SK-N-SH (cell line): Measurements from ENCODE around the gene FFAR4. TPM values are rescaled to one million over a fixed set of nuclear protein-coding genes. Genes with fewer than 3 reads are reported as not detected.

Experiments used
- CTCF ChIA-PET: fragments of 300-600, 350-600 bp; formaldehyde crosslinking; extraction: SDS; loops from one replicate; lab custom pipeline; 2021; lab: Yijun Ruan, JAX
- POLR2A ChIA-PET: fragments of 350-600 bp; sonication (Branson Sonifier 250); formaldehyde crosslinking; extraction: SDS; loops from one replicate; lab custom pipeline; 2020; ENCODE audit warnings: antibody characterized with exemption, inconsistent platforms; lab: Yijun Ruan, JAX
- DNase-seq: peaks from one replicate; pipeline ENCODE4 v3.0.0; 2012
- H2AFZ ChIP-seq: fragments of 200-600 bp; sonication (generic); 2 replicates; pipeline ENCODE4 v1.8.1; 2016; ENCODE audit warnings: antibody characterized with exemption, mild to moderate bottlenecking, low read depth
- H3F3A ChIP-seq: fragments of 200-600 bp; sonication (generic); replicated peaks from 2 replicates; pipeline ENCODE3; 2016; ENCODE audit warnings: antibody characterized with exemption, mild to moderate bottlenecking; ENCODE audit not compliant: insufficient read depth
- H3K27ac ChIP-seq, 2 experiments: fragments of 200-500 bp in 1 of 2; fragments of 200-600 bp in 1 of 2; sonication (Bioruptor generic) in 1 of 2; sonication (generic), shearing (Covaris generic) in 1 of 2; 2 replicates each; pipeline versions ENCODE4 v1.5.1 to v1.6.1; 2014 to 2016; ENCODE audit warnings: low read depth in 2 of 2, inconsistent platforms in 1 of 2, low read length in 1 of 2, mild to moderate bottlenecking in 1 of 2, mixed read lengths in 1 of 2
- H3K27me3 ChIP-seq: fragments of 200-600 bp; sonication (generic), shearing (Covaris generic); 2 replicates; pipeline ENCODE4 v1.6.1; 2016; ENCODE audit warnings: mixed run types; ENCODE audit not compliant: insufficient read depth
- H3K36me3 ChIP-seq, 2 experiments: fragments of 200-500 bp in 1 of 2; fragments of 200-600 bp in 1 of 2; sonication (Bioruptor generic) in 1 of 2; sonication (generic) in 1 of 2; replicated peaks in 1 of 2; 2 replicates each; pipeline versions ENCODE3 to v1.5.1; 2014 to 2016; ENCODE audit warnings: low read length in 1 of 2, mild to moderate bottlenecking in 1 of 2; ENCODE audit not compliant: insufficient read depth in 2 of 2, control insufficient read depth in 1 of 2
- H3K4me1 ChIP-seq, 2 experiments: fragments of 200-500 bp in 1 of 2; fragments of 200-600 bp in 1 of 2; sonication (Bioruptor generic) in 1 of 2; sonication (generic), shearing (Covaris generic) in 1 of 2; 2 replicates each; pipeline versions ENCODE4 v1.5.1 to v1.6.1; 2014 to 2016; ENCODE audit warnings: low read depth in 1 of 2, low read length in 1 of 2, mixed run types in 1 of 2; ENCODE audit not compliant: insufficient read depth in 2 of 2, control insufficient read depth in 1 of 2
- H3K4me2 ChIP-seq: fragments of 200-600 bp; sonication (generic), shearing (Covaris generic); 2 replicates; pipeline ENCODE4 v1.6.1; 2017; ENCODE audit warnings: mixed run types
- H3K4me3 ChIP-seq, 2 experiments: fragments of 200-500 bp in 1 of 2; fragments of 200-600 bp in 1 of 2; sonication (Bioruptor generic) in 1 of 2; sonication (generic), shearing (Covaris generic) in 1 of 2; 2 replicates each; pipeline versions ENCODE4 v1.5.1 to v1.8.1; 2014 to 2016; ENCODE audit warnings: low read depth in 2 of 2, inconsistent platforms in 1 of 2, low read length in 1 of 2, mild to moderate bottlenecking in 1 of 2, mixed read lengths in 1 of 2, moderate library complexity in 1 of 2
- H3K79me2 ChIP-seq: fragments of 200-600 bp; sonication (generic); 2 replicates; pipeline ENCODE4 v1.8.1; 2017; ENCODE audit warnings: mild to moderate bottlenecking; ENCODE audit not compliant: insufficient read depth
- H3K9ac ChIP-seq: fragments of 200-600 bp; sonication (generic); 2 replicates; pipeline ENCODE4 v1.6.1; 2017; ENCODE audit warnings: mixed run types
- H3K9me2 ChIP-seq: fragments of 200-600 bp; sonication (generic); 2 replicates; pipeline ENCODE4 v1.6.1; 2017; ENCODE audit warnings: mixed run types
- H3K9me3 ChIP-seq: fragments of 200-600 bp; sonication (generic); 2 replicates; pipeline ENCODE4 v1.6.1; 2017; ENCODE audit warnings: mixed run types, mild to moderate bottlenecking, moderate library complexity
- H4K20me1 ChIP-seq: fragments of 200-600 bp; sonication (generic); 2 replicates; pipeline ENCODE4 v1.6.1; 2017; ENCODE audit warnings: mild to moderate bottlenecking, mixed run types; ENCODE audit not compliant: insufficient read depth
- EP300 ChIP-seq, 2 experiments: IDR thresholded peaks; 2 replicates each; pipeline versions ENCODE4 v1.4.0 to v1.6.1; 2012; ENCODE audit warnings: borderline replicate concordance in 1 of 2, low read depth in 1 of 2, low read length in 1 of 2
- GABPA ChIP-seq: IDR thresholded peaks from 2 replicates; pipeline ENCODE4 v1.4.0; 2012; ENCODE audit warnings: low read depth, mild to moderate bottlenecking
- NFIC ChIP-seq: IDR thresholded peaks from 2 replicates; pipeline ENCODE4 v1.4.0; 2012; ENCODE audit warnings: borderline replicate concordance
- RCOR1 ChIP-seq: fragments of 150-350 bp; IDR thresholded peaks from 2 replicates; pipeline ENCODE4 v1.6.1; 2017; ENCODE audit warnings: antibody characterized with exemption, low read length
- RXRA ChIP-seq: IDR thresholded peaks from 2 replicates; pipeline ENCODE4 v1.4.0; 2012; ENCODE audit warnings: low read depth, mild to moderate bottlenecking, borderline replicate concordance
- SIN3A ChIP-seq: IDR thresholded peaks from 2 replicates; pipeline ENCODE4 v1.6.1; 2012; ENCODE audit warnings: low read depth, mild to moderate bottlenecking, low read length, moderate library complexity, borderline replicate concordance
- WGBS: methylation state at CpG from one replicate; pipeline ENCODE4 v1.1.6; 2017; ENCODE audit warnings: low lambda C conversion rate; 5-methylcytosine and 5-hydroxymethylcytosine counted together
- polyA plus RNA-seq, 3 experiments: library from polyadenylated mRNA; depleted of rRNA; stranded (reverse); fragments of >200 nt; gene quantifications; 2 replicates each; pipeline ENCODE4 v1.2.3, GENCODE V29; 2012
- TF ChIP-seq, protein P1 (sequence below): IDR thresholded peaks from 2 replicates; pipeline ENCODE4 v1.6.1; 2012; ENCODE audit warnings: mild to moderate bottlenecking, low read depth, low read length, moderate library complexity
- TF ChIP-seq, protein P2 (sequence below): fragments of 150-350 bp; IDR thresholded peaks from 2 replicates; pipeline ENCODE4 v1.6.1; 2016; ENCODE audit warnings: mild to moderate bottlenecking, low read depth, low read length
- TF ChIP-seq, protein P3 (sequence below): IDR thresholded peaks from 2 replicates; pipeline ENCODE4 v1.4.0; 2012; ENCODE audit warnings: low read depth, borderline replicate concordance
- TF ChIP-seq, protein P4 (sequence below): IDR thresholded peaks from 2 replicates; pipeline ENCODE4 v1.4.0; 2012; ENCODE audit warnings: low read depth, borderline replicate concordance

FFAR4 gene
- polyA plus RNA-seq, 1 of the 3 experiments (the other 2 are of a cell fraction): not detected

DNA sequence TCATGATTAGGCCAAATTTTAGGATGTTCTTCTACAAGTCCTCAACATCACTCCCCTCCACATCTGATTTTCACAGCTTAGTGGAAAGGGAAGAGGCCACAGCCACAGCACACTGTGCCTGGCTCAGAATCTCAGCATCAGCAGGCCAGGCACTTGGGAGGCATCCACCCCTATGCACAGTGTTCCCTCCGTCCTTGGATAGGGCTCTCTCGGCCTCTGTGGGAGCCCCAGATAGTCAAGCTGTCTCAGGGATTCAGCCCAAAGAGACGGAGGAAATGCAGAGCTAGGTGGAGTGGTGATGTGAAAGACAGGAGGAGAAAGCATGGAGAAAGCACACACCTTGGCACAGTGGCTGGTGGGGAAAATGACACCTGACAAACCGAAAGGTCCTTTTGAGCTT is 33.3 kb downstream of the FFAR4 start (continued):
- TF ChIP-seq, protein P1, sequence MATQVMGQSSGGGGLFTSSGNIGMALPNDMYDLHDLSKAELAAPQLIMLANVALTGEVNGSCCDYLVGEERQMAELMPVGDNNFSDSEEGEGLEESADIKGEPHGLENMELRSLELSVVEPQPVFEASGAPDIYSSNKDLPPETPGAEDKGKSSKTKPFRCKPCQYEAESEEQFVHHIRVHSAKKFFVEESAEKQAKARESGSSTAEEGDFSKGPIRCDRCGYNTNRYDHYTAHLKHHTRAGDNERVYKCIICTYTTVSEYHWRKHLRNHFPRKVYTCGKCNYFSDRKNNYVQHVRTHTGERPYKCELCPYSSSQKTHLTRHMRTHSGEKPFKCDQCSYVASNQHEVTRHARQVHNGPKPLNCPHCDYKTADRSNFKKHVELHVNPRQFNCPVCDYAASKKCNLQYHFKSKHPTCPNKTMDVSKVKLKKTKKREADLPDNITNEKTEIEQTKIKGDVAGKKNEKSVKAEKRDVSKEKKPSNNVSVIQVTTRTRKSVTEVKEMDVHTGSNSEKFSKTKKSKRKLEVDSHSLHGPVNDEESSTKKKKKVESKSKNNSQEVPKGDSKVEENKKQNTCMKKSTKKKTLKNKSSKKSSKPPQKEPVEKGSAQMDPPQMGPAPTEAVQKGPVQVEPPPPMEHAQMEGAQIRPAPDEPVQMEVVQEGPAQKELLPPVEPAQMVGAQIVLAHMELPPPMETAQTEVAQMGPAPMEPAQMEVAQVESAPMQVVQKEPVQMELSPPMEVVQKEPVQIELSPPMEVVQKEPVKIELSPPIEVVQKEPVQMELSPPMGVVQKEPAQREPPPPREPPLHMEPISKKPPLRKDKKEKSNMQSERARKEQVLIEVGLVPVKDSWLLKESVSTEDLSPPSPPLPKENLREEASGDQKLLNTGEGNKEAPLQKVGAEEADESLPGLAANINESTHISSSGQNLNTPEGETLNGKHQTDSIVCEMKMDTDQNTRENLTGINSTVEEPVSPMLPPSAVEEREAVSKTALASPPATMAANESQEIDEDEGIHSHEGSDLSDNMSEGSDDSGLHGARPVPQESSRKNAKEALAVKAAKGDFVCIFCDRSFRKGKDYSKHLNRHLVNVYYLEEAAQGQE: no peak
- no peak for TF ChIP-seq SIN3A
- no peak for TF ChIP-seq NFIC
- TF ChIP-seq RXRA: no peak
- TF ChIP-seq, protein P2, sequence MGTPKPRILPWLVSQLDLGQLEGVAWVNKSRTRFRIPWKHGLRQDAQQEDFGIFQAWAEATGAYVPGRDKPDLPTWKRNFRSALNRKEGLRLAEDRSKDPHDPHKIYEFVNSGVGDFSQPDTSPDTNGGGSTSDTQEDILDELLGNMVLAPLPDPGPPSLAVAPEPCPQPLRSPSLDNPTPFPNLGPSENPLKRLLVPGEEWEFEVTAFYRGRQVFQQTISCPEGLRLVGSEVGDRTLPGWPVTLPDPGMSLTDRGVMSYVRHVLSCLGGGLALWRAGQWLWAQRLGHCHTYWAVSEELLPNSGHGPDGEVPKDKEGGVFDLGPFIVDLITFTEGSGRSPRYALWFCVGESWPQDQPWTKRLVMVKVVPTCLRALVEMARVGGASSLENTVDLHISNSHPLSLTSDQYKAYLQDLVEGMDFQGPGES: no peak
- TF ChIP-seq EP300 (IDR thresholded peaks at IDR 0.05; ENCODE audit: borderline replicate concordance in 1 of 2, low read depth in 1 of 2, low read length in 1 of 2): no peak
- TF ChIP-seq GABPA: no peak
- TF ChIP-seq, all 33 proteins: peak for 0

DNA sequence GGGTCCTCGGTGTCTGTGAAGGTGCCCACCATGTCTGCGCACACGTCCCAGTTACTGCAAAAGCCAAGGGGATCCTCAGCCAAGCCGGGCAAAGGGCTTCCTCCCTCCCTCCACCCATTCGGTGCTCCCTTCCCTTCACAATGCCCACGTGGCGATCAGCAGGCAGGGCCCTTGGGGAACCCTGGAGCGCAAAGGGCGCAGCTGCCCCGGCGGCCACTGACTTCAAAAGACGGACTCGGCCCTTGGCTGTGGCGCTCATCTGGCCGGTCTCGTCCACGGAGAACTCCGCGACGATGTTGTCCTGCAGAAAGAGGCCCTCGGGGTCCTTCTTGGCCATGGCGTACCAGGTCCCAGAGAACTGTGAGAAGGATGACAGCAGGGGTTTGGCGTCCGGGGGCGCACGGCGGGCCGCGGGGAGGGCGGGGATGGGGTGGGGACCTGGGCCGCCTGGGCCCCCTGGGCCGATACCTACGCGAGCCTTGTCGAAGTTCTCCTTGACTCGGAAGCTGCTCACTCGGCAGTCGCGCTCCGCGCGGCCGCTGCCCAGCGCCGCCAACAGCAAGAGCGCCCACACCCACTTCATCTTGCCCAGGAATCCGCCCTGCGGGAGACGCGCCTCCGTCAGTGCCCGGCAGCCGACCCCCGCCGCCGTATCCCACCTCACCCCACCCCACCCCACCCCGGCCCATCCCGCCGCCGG is 34.1 kb downstream of the FFAR4 start:
- H2AFZ ChIP-seq: no peak overlapping the region
- TF ChIP-seq, protein P3, sequence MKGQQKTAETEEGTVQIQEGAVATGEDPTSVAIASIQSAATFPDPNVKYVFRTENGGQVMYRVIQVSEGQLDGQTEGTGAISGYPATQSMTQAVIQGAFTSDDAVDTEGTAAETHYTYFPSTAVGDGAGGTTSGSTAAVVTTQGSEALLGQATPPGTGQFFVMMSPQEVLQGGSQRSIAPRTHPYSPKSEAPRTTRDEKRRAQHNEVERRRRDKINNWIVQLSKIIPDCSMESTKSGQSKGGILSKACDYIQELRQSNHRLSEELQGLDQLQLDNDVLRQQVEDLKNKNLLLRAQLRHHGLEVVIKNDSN: no peak
- TF ChIP-seq, protein P1: no peak
- no peak for TF ChIP-seq EP300 (IDR thresholded peaks at IDR 0.05; ENCODE audit: borderline replicate concordance in 1 of 2, low read depth in 1 of 2, low read length in 1 of 2)
- no peak for TF ChIP-seq RCOR1
- TF ChIP-seq, protein P4, sequence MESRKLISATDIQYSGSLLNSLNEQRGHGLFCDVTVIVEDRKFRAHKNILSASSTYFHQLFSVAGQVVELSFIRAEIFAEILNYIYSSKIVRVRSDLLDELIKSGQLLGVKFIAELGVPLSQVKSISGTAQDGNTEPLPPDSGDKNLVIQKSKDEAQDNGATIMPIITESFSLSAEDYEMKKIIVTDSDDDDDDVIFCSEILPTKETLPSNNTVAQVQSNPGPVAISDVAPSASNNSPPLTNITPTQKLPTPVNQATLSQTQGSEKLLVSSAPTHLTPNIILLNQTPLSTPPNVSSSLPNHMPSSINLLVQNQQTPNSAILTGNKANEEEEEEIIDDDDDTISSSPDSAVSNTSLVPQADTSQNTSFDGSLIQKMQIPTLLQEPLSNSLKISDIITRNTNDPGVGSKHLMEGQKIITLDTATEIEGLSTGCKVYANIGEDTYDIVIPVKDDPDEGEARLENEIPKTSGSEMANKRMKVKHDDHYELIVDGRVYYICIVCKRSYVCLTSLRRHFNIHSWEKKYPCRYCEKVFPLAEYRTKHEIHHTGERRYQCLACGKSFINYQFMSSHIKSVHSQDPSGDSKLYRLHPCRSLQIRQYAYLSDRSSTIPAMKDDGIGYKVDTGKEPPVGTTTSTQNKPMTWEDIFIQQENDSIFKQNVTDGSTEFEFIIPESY: no peak
- TF ChIP-seq, all 33 proteins: peak for 0
- Histone ChIP-seq H3K79me2 (no peaks in the 10 kb centered on the region), H3F3A (no peaks in the 10 kb centered on the region), H3K9me3 (no peaks in the 10 kb centered on the region), H3K9ac (no peak overlapping the region), H3K9me2 (no peaks in the 10 kb centered on the region), H3K36me3 (no peaks in the 10 kb centered on the region), H3K27ac (no peak overlapping the region), H3K27me3 (peaks cover 28% of the 10 kb centered on the region; the same call in 1 of the 2 replicates), H3K4me3 (peak overlapping the region in 1 of 2 experiments; percentile 28; a peak in 2 of 4 replicates), H3K4me2 (peak overlapping the region; percentile 77; the same call in 1 of the 2 replicates), H4K20me1 (no peaks in the 10 kb centered on the region), H3K4me1 (peaks cover 0 to 5% of the 10 kb centered on the region in 2 experiments; a peak in 1 of 4 replicates)
- WGBS: 28% methylated on average over 20 of the region's 60 CpGs
- POLR2A ChIA-PET: no interaction called here
- CTCF ChIA-PET: interaction anchor here (1.3 kb wide), 1 partner anchor 80 kb away, joined by 4 read pairs; no protein-coding TSS in a partner anchor
- peak; percentile 73 for DNase-seq
